HepG2 (cell line): ENCODE data around the gene DMPK. TPM values are rescaled to one million over a fixed set of nuclear protein-coding genes. Genes with fewer than 3 reads are reported as not detected.

ENCODE experiments used
- ARID4A ChIP-seq: sonication (generic); formaldehyde crosslinking; IDR thresholded peaks from 2 replicates; pipeline ENCODE4 v1.5.0; 2020; ENCODE audit warnings: mild to moderate bottlenecking, missing genetic modification reagents, borderline replicate concordance
- ARID5B ChIP-seq: IDR thresholded peaks from 2 replicates; pipeline ENCODE4 v1.4.0; 2020; ENCODE audit warnings: mild to moderate bottlenecking, missing genetic modification reagents
- CREM ChIP-seq, 2 experiments: sonication (generic) in 1 of 2; formaldehyde crosslinking in 1 of 2; IDR thresholded peaks; 2 replicates each; pipeline versions ENCODE4 v1.4.0 to v1.6.1; 2016 to 2020; ENCODE audit warnings: antibody characterized with exemption in 1 of 2, mild to moderate bottlenecking in 1 of 2, missing genetic modification reagents in 1 of 2
- HDAC6 ChIP-seq: fragments of 200-600 bp; sonication (generic); IDR thresholded peaks from 2 replicates; pipeline ENCODE4 v1.7.0; 2017; ENCODE audit warnings: mild to moderate bottlenecking, antibody characterized with exemption, low read length, low read depth
- IRX3 ChIP-seq: sonication (generic); formaldehyde crosslinking; IDR thresholded peaks from 2 replicates; pipeline ENCODE4 v1.8.1; 2023; ENCODE audit warnings: mild to moderate bottlenecking, low read depth, missing genetic modification reagents, borderline replicate concordance
- MAFK ChIP-seq, 2 experiments: IDR thresholded peaks in 1 of 2; conservative IDR thresholded peaks in 1 of 2; 2 replicates each; pipeline ENCODE4 v1.6.1; 2011; ENCODE audit warnings: improper control_type of control experiment in 2 of 2, low read length in 2 of 2
- NFRKB ChIP-seq: fragments of 450-650 bp; IDR thresholded peaks from 2 replicates; pipeline ENCODE4 v1.6.1; 2017
- ZFP82 ChIP-seq: sonication (generic); formaldehyde crosslinking; IDR thresholded peaks from 2 replicates; pipeline ENCODE4 v1.5.1; 2020; ENCODE audit warnings: mild to moderate bottlenecking, missing genetic modification reagents, borderline replicate concordance
- ZFYVE20 ChIP-seq: sonication (generic); formaldehyde crosslinking; IDR thresholded peaks from 2 replicates; pipeline ENCODE4 v1.8.0; 2023; ENCODE audit warnings: low read depth, mild to moderate bottlenecking, moderate library complexity, missing genetic modification reagents, borderline replicate concordance
- ZNF20 ChIP-seq: sonication (generic); formaldehyde crosslinking; IDR thresholded peaks from 2 replicates; pipeline ENCODE4 v1.4.0; 2020; ENCODE audit warnings: mild to moderate bottlenecking, moderate library complexity, missing genetic modification reagents
- ZNF577 ChIP-seq: sonication (generic); formaldehyde crosslinking; IDR thresholded peaks from 2 replicates; pipeline ENCODE4 v1.4.0; 2020; ENCODE audit warnings: mild to moderate bottlenecking, low read depth, missing genetic modification reagents, borderline replicate concordance
- ZNF761 ChIP-seq: sonication (generic); formaldehyde crosslinking; conservative IDR thresholded peaks from 2 replicates; pipeline ENCODE4 v1.4.0; 2020; ENCODE audit warnings: mild to moderate bottlenecking, missing genetic modification reagents
- ZSCAN12 ChIP-seq: sonication (generic); formaldehyde crosslinking; IDR thresholded peaks from 2 replicates; pipeline ENCODE4 v1.9.0; 2021; ENCODE audit warnings: mild to moderate bottlenecking, missing genetic modification reagents
- polyA plus RNA-seq, 8 experiments: library from polyadenylated mRNA; depleted of rRNA in 3 of 8; stranded (reverse) in 7 of 8; unstranded in 1 of 8; fragments of >200 nt; fragmentation: Illumina TruSeq in 4 of 8; extraction: Trizol in 4 of 8; gene quantifications; 2 replicates each; pipeline versions ENCODE4 v1.2.1 to v1.2.3, GENCODE V29; 2011 to 2016; ENCODE audit warnings: low read depth in 4 of 8, missing spikeins in 1 of 8, mixed read lengths in 1 of 8; ENCODE audit not compliant: insufficient read depth in 1 of 8
- total RNA-seq, 5 experiments: library from RNA; depleted of rRNA; stranded (reverse); fragments of >200 nt; fragmentation: Illumina TruSeq; extraction: Trizol; gene quantifications; 2 replicates each; pipeline ENCODE4 v1.2.3, GENCODE V29; 2016; ENCODE audit warnings: low read depth in 1 of 5
- TF ChIP-seq, protein P1 (sequence below): sonication (generic); formaldehyde crosslinking; IDR thresholded peaks from 2 replicates; pipeline ENCODE4 v1.4.0; 2020; ENCODE audit warnings: mild to moderate bottlenecking, missing genetic modification reagents, borderline replicate concordance

DMPK gene
- total and polyA plus RNA-seq, 2 of the 13 experiments (the other 11 are each of a cell fraction or from before 2014, with no cell fraction given): 5.3 to 8.8 TPM

DNA sequence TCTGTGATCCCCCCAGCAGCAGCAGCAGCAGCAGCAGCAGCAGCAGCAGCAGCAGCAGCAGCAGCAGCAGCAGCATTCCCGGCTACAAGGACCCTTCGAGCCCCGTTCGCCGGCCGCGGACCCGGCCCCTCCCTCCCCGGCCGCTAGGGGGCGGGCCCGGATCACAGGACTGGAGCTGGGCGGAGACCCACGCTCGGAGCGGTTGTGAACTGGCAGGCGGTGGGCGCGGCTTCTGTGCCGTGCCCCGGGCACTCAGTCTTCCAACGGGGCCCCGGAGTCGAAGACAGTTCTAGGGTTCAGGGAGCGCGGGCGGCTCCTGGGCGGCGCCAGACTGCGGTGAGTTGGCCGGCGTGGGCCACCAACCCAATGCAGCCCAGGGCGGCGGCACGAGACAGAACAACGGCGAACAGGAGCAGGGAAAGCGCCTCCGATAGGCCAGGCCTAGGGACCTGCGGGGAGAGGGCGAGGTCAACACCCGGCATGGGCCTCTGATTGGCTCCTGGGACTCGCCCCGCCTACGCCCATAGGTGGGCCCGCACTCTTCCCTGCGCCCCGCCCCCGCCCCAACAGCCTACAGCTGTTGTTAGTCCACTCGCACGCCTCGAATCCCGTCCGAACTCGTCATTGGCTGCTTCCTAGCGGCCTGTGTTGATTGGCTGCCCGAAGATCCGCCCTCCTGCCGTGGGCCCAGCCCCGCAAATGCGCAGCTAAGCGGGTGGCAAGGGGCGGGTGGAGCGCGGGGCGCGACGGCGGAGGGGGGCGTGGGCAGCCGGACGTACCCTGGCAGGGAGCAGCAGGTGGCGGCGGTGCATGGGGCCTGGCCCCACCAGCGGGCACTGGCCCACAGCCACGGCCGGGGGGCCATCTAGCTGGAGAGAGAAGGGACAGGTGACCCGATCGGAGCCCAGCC lies 11.8 kb downstream of the DMPK start (continued):
- TF ChIP-seq ZNF761 (CRISPR knock-in tag) (0 out of 2 replicates have a peak, but pooled peaks have one; percentile 62), ZFYVE20 (CRISPR knock-in tag) (no peak), ZSCAN12 (CRISPR knock-in tag) (no peak), ARID5B (CRISPR knock-in tag) (0 out of 2 replicates have a peak, but pooled peaks have one; percentile 35), ZNF577 (CRISPR knock-in tag) (no peak), ZNF20 (CRISPR knock-in tag) (no peak), ZFP82 (CRISPR knock-in tag) (no peak), HDAC6 (no peak), IRX3 (no peak; the same call in none of the 2 replicates), ARID4A (CRISPR knock-in tag) (peak; percentile 86; the same call in 1 of the 2 replicates), CREM (IDR thresholded peaks at IDR 0.05) (peak; percentile 50; the same call in 1 of the 2 replicates), CREM (CRISPR knock-in tag; IDR thresholded peaks at IDR 0.05) (no peak), MAFK (conservative IDR thresholded peaks at IDR 0.05 in 1 of 2, IDR thresholded peaks at IDR 0.05 in 1 of 2; ENCODE audit: low read length in 2 of 2) (no peak), NFRKB (no peak)
- TF ChIP-seq, protein P1, sequence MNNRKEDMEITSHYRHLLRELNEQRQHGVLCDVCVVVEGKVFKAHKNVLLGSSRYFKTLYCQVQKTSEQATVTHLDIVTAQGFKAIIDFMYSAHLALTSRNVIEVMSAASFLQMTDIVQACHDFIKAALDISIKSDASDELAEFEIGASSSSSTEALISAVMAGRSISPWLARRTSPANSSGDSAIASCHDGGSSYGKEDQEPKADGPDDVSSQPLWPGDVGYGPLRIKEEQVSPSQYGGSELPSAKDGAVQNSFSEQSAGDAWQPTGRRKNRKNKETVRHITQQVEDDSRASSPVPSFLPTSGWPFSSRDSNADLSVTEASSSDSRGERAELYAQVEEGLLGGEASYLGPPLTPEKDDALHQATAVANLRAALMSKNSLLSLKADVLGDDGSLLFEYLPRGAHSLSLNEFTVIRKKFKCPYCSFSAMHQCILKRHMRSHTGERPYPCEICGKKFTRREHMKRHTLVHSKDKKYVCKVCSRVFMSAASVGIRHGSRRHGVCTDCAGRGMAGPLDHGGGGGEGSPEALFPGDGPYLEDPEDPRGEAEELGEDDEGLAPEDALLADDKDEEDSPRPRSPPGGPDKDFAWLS (CRISPR knock-in tag): no peak
